Uterus (tissue), 2 donors: ENCODE results near the gene KRTAP4-9.
"Not testable (repeated sequence)": the region's sequence is repeated elsewhere in the genome, so short reads cannot be mapped to it uniquely, and the experiment has no call there.

Experiments
- CTCF ChIP-seq, 4 experiments: fragments of 200-600 bp in 2 of 4; fragments of 450-650 bp in 2 of 4; sonication (generic) in 2 of 4; IDR thresholded peaks; one replicate each; pipeline ENCODE4 v1.5.1; 2016 to 2019; ENCODE audit warnings: antibody characterized with exemption in 4 of 4, mild to moderate bottlenecking in 2 of 4, moderate library complexity in 1 of 4
- POLR2A ChIP-seq, 2 donors: fragments of 450-650 bp; IDR thresholded peaks; one replicate each; pipeline ENCODE4 v1.6.1; 2016; ENCODE audit warnings: antibody characterized with exemption in 2 of 2, mild to moderate bottlenecking in 1 of 2, moderate library complexity in 1 of 2

GRCh38 chr17:41104386-41105038, 677 bp upstream of the KRTAP4-9 start:
- TF ChIP-seq CTCF, POLR2A (IDR thresholded peaks at IDR 0.05): not testable (repeated sequence)
